Skeletal muscle cell (primary cell): Measurements from ENCODE around the gene WBP1L.
"Not testable (repeated sequence)": the region's sequence is repeated elsewhere in the genome, so short reads cannot be mapped to it uniquely, and the experiment has no call there.

Source experiments
- DNase-seq: peaks from one replicate; pipeline ENCODE4 v3.0.0-alpha.2; 2010; ENCODE audit warnings: low read depth
- H3K4me3 ChIP-seq: 2 replicates; pipeline ENCODE4 v1.5.1; 2011; ENCODE audit warnings: low read depth, mild to moderate bottlenecking, control low read depth, low read length, moderate library complexity

The WBP1L gene

DNA sequence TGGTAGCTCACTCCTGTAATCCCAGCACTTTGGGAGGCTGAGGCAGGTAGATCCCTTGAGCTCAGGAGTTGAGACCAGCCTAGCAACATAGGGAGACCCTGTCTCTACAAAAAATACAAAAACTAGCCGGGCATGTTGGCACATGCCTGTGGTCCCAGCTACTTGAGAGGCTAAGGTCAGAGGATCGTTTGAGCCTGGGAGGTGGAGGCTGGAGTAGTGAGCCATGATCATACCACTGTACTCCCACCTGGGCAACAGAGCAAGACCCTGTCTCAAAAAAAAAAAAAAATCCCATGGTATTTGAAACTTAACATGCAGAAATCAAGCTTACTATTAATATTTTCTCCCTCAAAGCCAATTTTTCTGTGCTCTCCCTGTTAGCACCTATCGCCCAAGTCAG lies 23.4 kb upstream of the WBP1L start:
- H3K4me3 ChIP-seq = no peak overlapping the region
- no peak for DNase-seq

GRCh38 chr10:102720775-102721301 lies 22.9 kb upstream of the WBP1L start:
- H3K4me3 ChIP-seq = no peak overlapping the region
- DNase-seq = no peak

DNA sequence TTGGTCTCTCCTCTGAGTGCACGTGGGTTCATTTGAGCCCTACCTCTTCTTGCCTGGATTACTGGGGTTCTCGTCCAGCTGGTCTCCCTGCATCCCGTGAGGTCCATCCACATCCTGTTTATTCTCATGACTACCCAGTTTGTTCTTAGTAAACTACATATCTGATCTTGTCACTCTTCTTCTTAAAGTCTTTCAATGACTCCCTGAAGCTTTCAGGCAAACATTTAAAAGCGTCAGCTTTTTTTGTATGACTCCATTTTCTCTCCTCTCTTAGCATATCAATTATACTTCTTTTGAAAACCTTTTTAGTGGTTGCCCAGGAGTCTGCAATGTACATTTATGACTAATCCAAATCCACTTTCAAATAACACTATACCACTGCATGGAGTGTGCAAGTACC lies 21.8 kb upstream of the WBP1L start:
- DNase-seq = no peak
- no peak overlapping the region for H3K4me3 ChIP-seq

DNA sequence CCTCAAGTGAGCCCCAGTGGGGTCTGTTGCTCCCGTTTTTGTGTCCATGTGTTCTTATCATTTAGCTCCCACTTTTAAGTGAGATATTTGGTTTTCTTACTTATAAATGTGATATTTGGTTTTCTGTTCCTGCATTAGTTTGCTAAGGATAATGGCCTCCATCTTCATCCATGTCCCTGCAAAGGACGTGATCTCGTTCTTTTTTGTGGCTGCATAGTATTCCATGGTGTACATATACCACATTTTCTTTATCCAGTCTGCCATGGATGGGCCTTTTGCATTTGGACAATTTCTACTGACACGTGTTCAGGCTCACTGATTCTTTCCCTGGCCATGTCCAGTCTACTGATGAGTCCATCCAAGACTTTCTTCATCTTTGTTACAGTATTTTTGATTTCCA lies 19.8 kb upstream of the WBP1L start:
- no peak overlapping the region for H3K4me3 ChIP-seq
- DNase-seq = no peak

DNA sequence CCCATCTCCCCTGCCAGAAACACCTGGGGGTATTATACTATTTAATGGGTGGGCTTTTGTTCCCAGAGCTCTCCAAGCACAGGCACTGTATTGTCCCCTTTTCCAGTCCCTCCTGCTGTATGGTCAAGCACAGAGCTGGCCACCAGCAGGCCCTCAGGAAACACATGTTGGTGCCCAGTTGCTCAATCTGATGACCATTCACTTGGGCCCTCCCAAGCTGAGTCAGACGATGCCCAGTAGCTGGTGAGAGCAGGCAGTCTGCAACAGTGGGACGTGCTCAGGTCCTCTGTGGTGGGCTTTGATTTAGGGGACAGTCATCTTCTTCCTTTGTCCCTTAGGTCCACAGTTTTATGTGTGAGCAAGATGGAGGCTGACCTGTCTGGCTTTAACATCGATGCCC lies 17.5 kb upstream of the WBP1L start:
- DNase-seq = no peak
- no peak overlapping the region for H3K4me3 ChIP-seq

- DNase-seq = no peak
- no peak overlapping the region for H3K4me3 ChIP-seq
These were observed 16.5 kb upstream of the WBP1L start for GRCh38 chr10:102727037-102727818.

DNA sequence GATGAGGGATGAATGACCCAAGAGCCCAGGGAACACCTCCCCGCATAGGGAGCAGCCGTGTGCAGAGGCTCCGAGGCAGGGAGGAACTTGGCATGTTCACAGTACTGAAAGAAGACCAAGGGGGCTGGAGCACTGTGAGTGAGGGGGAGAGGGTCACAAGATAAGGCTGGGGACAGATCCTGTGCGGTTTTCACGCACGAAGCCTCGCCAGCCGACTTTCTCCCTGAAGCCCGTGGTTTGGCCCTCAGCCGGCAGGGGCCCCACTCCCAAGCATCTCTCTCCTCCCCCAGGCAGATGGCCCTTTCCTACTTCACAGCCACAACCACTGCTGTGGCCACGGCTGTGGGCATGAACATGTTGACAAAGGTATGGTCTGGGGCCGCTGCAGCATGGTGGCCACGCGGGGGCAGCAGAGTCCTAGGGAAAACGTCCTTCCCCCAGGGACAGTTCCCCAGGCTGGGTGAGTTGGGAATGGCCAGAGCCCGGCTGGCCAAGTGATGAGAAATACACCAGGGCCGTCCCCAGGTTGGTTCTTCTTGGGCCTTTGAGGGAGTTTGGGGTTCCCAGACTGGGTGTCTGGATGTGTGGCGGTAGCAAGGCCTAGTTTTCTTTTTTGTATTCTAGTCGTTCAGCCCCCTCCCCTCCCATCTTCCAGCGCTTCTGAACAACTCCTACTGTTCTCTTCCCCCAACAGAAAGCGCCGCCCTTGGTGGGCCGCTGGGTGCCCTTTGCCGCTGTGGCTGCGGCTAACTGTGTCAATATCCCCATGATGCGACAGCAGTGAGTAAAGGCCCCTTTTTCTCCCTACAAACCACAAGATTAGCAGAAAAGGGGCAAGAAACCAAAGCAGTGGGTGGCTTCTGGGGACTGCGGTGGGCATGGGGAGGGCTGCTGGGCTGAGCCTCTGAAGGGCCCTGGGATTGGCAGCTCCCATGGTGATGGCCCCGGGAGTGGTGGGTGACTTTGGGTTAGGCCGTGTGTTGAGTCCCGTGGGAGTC lies 14.4 kb upstream of the WBP1L start:
- H3K4me3 ChIP-seq = no peak overlapping the region

DNA sequence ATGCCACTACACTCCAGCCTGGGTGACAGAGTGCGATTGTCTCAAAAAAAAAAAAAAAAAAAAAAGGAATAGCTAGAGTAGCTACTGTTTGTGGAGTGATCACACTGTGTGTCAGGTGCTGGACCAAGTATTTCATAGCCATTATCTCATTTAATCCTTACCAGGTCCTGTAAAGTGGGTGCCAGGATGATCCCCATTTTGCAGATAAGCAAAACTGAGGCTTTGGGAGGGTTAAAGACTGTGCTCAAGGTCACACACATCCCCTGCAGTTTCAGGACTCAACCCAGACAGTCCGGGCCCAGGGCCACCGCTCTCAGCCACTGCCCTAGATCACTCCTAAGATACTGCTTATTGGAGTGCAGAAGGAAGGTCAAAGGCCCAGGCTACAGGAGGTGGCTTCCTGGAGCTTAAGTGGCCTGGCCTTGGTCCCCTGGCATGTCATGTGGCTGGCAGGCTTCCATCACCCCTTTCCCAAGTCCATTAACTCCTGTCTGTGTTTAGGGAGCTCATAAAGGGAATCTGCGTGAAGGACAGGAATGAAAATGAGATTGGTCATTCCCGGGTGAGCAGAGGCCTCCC lies 12.4 kb upstream of the WBP1L start:
- H3K4me3 ChIP-seq = no peak overlapping the region
- DNase-seq = no peak

More for the DNA sequence above, 14.4 kb upstream of the WBP1L start:
- no peak for DNase-seq

DNA sequence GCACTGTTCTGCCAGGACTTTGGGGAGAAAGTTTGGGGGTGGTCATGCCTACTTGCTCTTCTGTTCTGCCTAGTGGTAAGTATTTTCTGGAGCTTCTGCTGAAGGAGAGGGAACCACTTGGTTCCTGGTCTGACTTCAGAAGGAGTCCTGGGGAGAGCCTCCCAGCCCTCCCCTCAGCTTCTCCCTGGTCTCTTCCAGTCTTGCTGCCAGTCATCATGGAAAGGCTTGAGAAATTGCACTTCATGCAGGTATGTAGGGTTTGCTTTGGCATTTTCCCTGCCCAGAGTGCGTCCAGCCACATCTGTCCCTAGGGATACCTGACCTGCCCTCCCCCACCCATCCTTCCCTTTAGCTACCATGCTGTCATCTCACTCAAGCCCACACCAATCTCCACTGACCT lies 11.1 kb upstream of the WBP1L start:
- no peak overlapping the region for H3K4me3 ChIP-seq
- no peak for DNase-seq

DNA sequence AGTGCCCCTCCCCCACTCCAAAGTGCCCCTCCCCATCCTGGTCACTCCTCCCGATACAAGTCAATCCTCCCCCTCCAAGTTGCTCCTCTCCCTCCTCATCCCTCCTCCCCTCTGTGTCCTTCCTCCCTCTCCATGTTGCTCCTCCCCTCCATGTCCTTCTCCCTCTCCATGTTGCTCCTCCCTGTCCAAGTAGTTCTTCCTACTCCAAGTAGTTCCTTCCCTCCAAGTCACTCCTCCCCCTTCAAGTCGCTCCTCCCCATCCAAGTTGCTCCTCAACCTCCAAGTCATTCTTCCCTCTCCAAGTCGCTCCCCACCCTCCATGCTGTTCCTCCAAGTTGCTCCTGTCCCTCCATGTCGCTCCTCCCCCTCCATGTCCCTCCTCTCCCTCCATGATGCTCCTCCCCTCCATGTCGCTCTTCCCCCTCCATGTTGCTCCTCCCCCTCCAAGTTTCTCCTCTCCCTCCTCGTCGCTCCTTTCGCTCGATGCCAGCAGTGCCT lies 8.6 kb upstream of the WBP1L start:
- DNase-seq = no peak
- no peak overlapping the region for H3K4me3 ChIP-seq

- no peak for DNase-seq
- no peak overlapping the region for H3K4me3 ChIP-seq
These were observed 5.0 kb upstream of the WBP1L start for GRCh38 chr10:102738692-102739121.

DNA sequence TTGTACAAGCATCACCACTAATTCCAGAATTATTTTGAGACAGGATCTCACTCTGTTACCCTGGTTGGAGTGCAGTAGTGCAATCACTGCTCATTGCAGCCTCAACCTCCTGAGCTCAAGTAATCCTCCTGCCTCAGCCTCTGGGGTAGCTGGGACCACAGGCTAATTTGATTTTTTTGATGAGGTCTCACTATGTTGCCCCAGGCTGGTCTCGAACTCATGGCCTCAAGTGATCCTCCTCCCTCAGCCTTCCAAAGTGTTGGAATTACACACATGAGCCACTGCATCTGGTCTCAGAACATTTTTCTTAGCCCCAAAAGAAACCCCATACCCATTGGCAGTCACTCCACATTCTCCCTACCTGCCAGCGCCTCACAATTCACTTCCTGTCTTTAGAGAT lies 3.5 kb upstream of the WBP1L start:
- DNase-seq = no peak
- no peak overlapping the region for H3K4me3 ChIP-seq

GRCh38 chr10:102741726-102742237 lies 2.0 kb upstream of the WBP1L start:
- no peak overlapping the region for H3K4me3 ChIP-seq
- DNase-seq = no peak

DNA sequence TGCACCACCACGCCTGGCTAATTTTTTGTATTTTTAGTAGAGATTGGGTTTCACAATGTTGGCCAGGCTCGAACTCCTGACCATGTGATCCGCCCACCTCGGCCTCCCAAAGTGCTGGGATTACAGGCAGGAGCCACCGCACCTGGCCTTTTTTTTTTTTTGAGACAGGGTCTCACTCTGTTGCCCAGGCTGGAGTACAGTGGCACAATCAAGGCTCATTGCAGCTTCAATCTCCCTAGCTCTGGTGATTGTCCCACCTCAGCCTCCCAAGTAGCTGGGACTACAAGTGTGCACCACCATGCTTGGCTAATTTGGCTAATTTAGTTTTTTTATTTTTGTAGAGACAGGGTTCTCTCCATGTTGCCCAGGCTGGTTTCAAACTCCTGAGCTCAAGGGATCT lies 1.4 kb upstream of the WBP1L start:
- not testable (repeated sequence) for H3K4me3 ChIP-seq, DNase-seq

DNA sequence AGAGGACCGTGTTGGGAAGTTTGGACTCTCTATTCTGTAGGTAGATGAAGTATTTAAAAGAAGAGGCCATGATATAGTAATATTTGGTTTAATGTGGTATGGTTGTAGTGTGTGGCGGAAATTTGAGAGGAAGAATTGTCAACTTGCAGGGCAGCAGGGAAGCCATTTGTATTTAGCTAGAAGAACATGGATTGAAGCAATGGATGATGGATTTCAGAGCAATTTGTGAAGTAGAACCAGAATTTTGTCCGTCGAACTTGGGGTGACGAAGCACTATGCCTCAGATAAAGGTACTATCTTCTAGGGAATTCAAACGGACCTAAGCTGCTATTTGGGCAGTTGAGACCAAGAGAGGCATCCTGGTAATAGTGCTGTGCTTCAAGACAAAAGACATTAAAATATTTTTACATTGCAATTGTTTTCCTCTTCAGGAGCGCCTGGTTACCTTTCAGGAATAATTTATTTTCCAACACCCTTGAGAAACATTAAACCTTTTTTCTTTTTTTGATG lies 615 bp upstream of the WBP1L start:
- H3K4me3 ChIP-seq = peak overlapping the region; percentile 17
- DNase-seq = no peak

- H3K4me3 ChIP-seq = peak overlapping the region; percentile 100
- DNase-seq = no peak
These were observed 765 bp downstream of the WBP1L start for GRCh38 chr10:102744374-102745051.

- peak overlapping the region; percentile 100 for H3K4me3 ChIP-seq
- DNase-seq = no peak
These were observed 1.4 kb downstream of the WBP1L start for GRCh38 chr10:102745157-102745556.

- no peak overlapping the region for H3K4me3 ChIP-seq
- DNase-seq = no peak
These were observed 8.7 kb downstream of the WBP1L start for GRCh38 chr10:102752266-102752930.
